ENCODE measurements around the gene GP2.

Gene GP2

GRCh38 chr16:20320592-20320991 lies 6.7 kb downstream of the GP2 start:
- no peak for TF ChIP-seq CTCF (conservative IDR thresholded peaks at IDR 0.05; ENCODE audit: control insufficient read depth, insufficient read depth, low read depth, low read length)
- no peak overlapping the region for H3K4me3 ChIP-seq (ENCODE audit: control insufficient read depth, low read depth, low read length)
- no peak for DNase-seq (ENCODE audit: low read depth)

GRCh38 chr16:20320178-20320577 lies 7.1 kb downstream of the GP2 start:
- no peak overlapping the region for H3K4me3 ChIP-seq (ENCODE audit: control insufficient read depth, low read depth, low read length)
- TF ChIP-seq CTCF (conservative IDR thresholded peaks at IDR 0.05; ENCODE audit: control insufficient read depth, insufficient read depth, low read depth, low read length): no peak
- DNase-seq (ENCODE audit: low read depth): no peak

- no peak for DNase-seq (ENCODE audit: low read depth)
- no peak overlapping the region for H3K4me3 ChIP-seq (ENCODE audit: control insufficient read depth, low read depth, low read length)
- no peak for TF ChIP-seq CTCF (conservative IDR thresholded peaks at IDR 0.05; ENCODE audit: control insufficient read depth, insufficient read depth, low read depth, low read length)
These were observed 7.9 kb downstream of the GP2 start for GRCh38 chr16:20319406-20319805.

- no peak for DNase-seq (ENCODE audit: low read depth)
These were observed 8.9 kb downstream of the GP2 start for GRCh38 chr16:20318437-20318836.

GRCh38 chr16:20318006-20318405 lies 9.3 kb downstream of the GP2 start:
- TF ChIP-seq CTCF (conservative IDR thresholded peaks at IDR 0.05; ENCODE audit: control insufficient read depth, insufficient read depth, low read depth, low read length): no peak
- no peak overlapping the region for H3K4me3 ChIP-seq (ENCODE audit: control insufficient read depth, low read depth, low read length)

More at GRCh38 chr16:20318437-20318836, 8.9 kb downstream of the GP2 start:
- no peak overlapping the region for H3K4me3 ChIP-seq (ENCODE audit: control insufficient read depth, low read depth, low read length)
- no peak for TF ChIP-seq CTCF (conservative IDR thresholded peaks at IDR 0.05; ENCODE audit: control insufficient read depth, insufficient read depth, low read depth, low read length)

GRCh38 chr16:20317117-20317516 lies 10.2 kb downstream of the GP2 start:
- no peak for DNase-seq (ENCODE audit: low read depth)
- no peak overlapping the region for H3K4me3 ChIP-seq (ENCODE audit: control insufficient read depth, low read depth, low read length)
- TF ChIP-seq CTCF (conservative IDR thresholded peaks at IDR 0.05; ENCODE audit: control insufficient read depth, insufficient read depth, low read depth, low read length): no peak

More at GRCh38 chr16:20318006-20318405, 9.3 kb downstream of the GP2 start:
- DNase-seq (ENCODE audit: low read depth): no peak

GRCh38 chr16:20316715-20317114 lies 10.6 kb downstream of the GP2 start:
- TF ChIP-seq CTCF (conservative IDR thresholded peaks at IDR 0.05; ENCODE audit: control insufficient read depth, insufficient read depth, low read depth, low read length): no peak
- no peak for DNase-seq (ENCODE audit: low read depth)
- H3K4me3 ChIP-seq (ENCODE audit: control insufficient read depth, low read depth, low read length): no peak overlapping the region

Measured in fibroblast of mammary gland (primary cell).